ENCODE measurements around the gene ZFP36L2.

Gene ZFP36L2

DNA sequence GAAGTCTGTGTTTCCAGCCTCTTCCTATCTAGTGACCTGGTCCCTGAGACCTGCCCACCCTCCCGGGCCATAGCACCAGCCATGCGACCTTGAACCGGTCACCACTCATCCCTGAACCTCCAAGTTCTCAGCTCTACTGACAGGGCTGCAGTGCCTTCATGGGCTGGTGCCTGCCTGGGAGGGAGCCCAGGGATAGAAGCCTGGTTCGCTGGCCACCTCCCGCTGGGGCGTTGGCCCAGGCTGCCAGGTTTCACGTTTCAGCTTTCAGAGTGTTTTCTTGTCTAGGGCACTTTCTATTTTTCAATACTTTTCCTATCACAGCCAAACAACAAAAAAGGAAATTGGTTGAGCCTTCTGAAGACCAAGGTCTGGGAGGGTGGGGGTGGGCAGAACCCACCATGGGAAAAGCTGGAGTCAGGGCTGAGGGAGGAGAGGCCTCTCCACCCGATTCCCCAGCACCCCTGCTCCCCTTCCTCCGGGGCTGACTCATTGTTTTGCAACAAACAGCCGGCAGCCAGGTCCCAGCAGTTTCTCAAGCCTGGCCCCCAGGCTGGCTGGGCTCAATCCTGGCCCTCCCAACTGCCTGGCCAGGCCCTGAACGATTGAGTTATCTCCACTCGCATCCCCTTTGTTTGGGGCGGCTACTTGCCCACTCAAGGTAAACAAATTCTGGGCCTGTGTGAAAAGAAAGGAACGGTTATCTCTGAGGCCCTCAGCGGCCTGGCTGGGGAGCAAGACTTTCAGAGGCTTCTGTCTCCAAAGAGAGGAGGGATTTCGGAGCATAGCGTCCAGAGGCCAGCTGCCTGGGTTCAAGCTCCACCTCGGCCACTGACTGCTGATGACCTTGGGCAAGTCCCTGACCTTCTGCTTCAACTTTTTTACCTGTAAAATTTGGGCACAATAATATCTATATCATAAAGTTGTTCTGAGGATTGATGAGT is 47.5 kb downstream of the ZFP36L2 start:
- peak in 1 of 2 experiments; percentile 32 for DNase-seq (ENCODE audit: low read depth in 1 of 2, low spot score in 1 of 2)
- TF ChIP-seq JUND (IDR thresholded peaks at IDR 0.05; ENCODE audit: low read depth) = no peak
- in situ Hi-C loops (cut with HindIII; ENCODE audit: low pct_unique_long_range_greater_than_20kb, low sequenced_read_pairs) = no loop called here

DNA sequence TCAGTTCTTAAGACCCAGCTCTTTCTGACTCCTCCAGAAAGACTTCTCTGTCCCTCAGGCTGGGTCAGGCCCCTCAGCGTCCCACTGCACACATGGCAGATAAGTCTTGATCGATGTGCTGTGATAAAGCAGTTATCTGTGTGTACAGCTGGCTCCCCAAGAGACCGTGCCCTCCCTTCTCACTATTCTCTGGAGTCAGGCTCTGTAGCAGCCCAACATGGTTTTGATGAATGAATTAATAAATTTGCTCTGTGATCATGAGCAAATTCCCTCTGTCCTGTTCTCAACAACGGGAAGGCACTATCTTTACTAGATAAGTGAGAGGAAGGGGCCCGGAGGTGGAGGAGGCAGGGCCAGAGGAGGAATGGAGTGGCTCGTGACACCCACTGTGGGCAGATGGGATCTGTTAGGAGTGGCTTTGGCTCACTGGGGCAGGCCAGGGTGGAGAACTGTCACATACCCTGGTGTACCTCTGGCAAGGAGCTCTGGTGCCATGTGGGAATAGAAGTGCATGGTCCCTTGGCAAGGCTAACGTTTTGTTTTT is 48.3 kb downstream of the ZFP36L2 start:
- no peak for TF ChIP-seq JUND (IDR thresholded peaks at IDR 0.05; ENCODE audit: low read depth)
- no peak for DNase-seq (ENCODE audit: low read depth in 1 of 2, low spot score in 1 of 2)
- in situ Hi-C loops (cut with HindIII; ENCODE audit: low pct_unique_long_range_greater_than_20kb, low sequenced_read_pairs) = no loop called here

- no peak for TF ChIP-seq JUND (IDR thresholded peaks at IDR 0.05; ENCODE audit: low read depth)
- DNase-seq (ENCODE audit: low read depth in 1 of 2, low spot score in 1 of 2) = no peak
- in situ Hi-C loops (cut with HindIII; ENCODE audit: low pct_unique_long_range_greater_than_20kb, low sequenced_read_pairs) = no loop called here
Observed at GRCh38 chr2:43176449-43176848, 50.0 kb downstream of the ZFP36L2 start.

- in situ Hi-C loops (cut with HindIII; ENCODE audit: low pct_unique_long_range_greater_than_20kb, low sequenced_read_pairs) = no loop called here
Observed at GRCh38 chr2:43175876-43176275, 50.5 kb downstream of the ZFP36L2 start.

GRCh38 chr2:43175020-43175441 is 51.4 kb downstream of the ZFP36L2 start:
- DNase-seq (ENCODE audit: low read depth in 1 of 2, low spot score in 1 of 2) = peak in 1 of 2 experiments; percentile 40
- TF ChIP-seq JUND (IDR thresholded peaks at IDR 0.05; ENCODE audit: low read depth) = no peak
- in situ Hi-C loops (cut with HindIII; ENCODE audit: low pct_unique_long_range_greater_than_20kb, low sequenced_read_pairs) = no loop called here

More at GRCh38 chr2:43175876-43176275, 50.5 kb downstream of the ZFP36L2 start:
- no peak for DNase-seq (ENCODE audit: low read depth in 1 of 2, low spot score in 1 of 2)
- no peak for TF ChIP-seq JUND (IDR thresholded peaks at IDR 0.05; ENCODE audit: low read depth)

- in situ Hi-C loops (cut with HindIII; ENCODE audit: low pct_unique_long_range_greater_than_20kb, low sequenced_read_pairs) = no loop called here
- TF ChIP-seq JUND (IDR thresholded peaks at IDR 0.05; ENCODE audit: low read depth) = no peak
Observed at GRCh38 chr2:43174368-43174916, 52.0 kb downstream of the ZFP36L2 start.

More at GRCh38 chr2:43174368-43174916, 52.0 kb downstream of the ZFP36L2 start:
- DNase-seq (ENCODE audit: low read depth in 1 of 2, low spot score in 1 of 2) = no peak
